Upper lobe of right lung (tissue), 1 donor: ENCODE measurements around the gene MT1E. TPM values are rescaled to one million over a fixed set of nuclear protein-coding genes. Genes with fewer than 3 reads are reported as not detected.
A peak's percentile ranks its signal among the peaks of the same experiment; 100 is the strongest.

Experiments used
- ATAC-seq: fragments of 200-7000 bp; cut with Tn5 transposase; one replicate; pipeline ENCODE4 v1.9.1; 2020; ENCODE audit warnings: mild to moderate bottlenecking, moderate library complexity
- DNase-seq: peaks from one replicate; pipeline ENCODE4 v3.0.0-alpha.2; 2020
- H3K27ac ChIP-seq: fragments of 200-600 bp; one replicate; pipeline ENCODE4 v1.8.0; 2022
- H3K27me3 ChIP-seq: fragments of 200-600 bp; one replicate; pipeline ENCODE4 v1.8.0; 2022; ENCODE audit warnings: mild to moderate bottlenecking
- H3K36me3 ChIP-seq: fragments of 200-600 bp; one replicate; pipeline ENCODE4 v1.8.0; 2022
- H3K4me1 ChIP-seq: fragments of 200-600 bp; one replicate; pipeline ENCODE4 v1.8.0; 2022
- H3K4me3 ChIP-seq: fragments of 200-600 bp; one replicate; pipeline ENCODE4 v1.8.0; 2022; ENCODE audit warnings: mild to moderate bottlenecking
- H3K9me3 ChIP-seq: fragments of 200-600 bp; one replicate; pipeline ENCODE4 v1.8.0; 2022
- intact Hi-C: fragments of 100-400 bp; cut with DNase I; formaldehyde crosslinking; loops from one replicate; pipeline ENCODE4 v1.11.0; 2022
- total RNA-seq: library from RNA; stranded (reverse); fragmentation: NEBNext Ultra II Directional; extraction: Animal tissue kit (Norgen Biotek cat#: 25700); gene quantifications from one replicate; pipeline ENCODE4 v1.2.1, GENCODE V29; 2021
- TF ChIP-seq, protein P1 (sequence below): fragments of 200-600 bp; IDR thresholded peaks from one replicate; pipeline ENCODE4 v1.8.0; 2022; ENCODE audit warnings: antibody characterized with exemption
- donor health status: DM: no; HTN: yes; CAD: no; lungs with severe emphysema.

MT1E gene
- total RNA-seq, 1 donor from 2014 or later: 154 TPM

DNA sequence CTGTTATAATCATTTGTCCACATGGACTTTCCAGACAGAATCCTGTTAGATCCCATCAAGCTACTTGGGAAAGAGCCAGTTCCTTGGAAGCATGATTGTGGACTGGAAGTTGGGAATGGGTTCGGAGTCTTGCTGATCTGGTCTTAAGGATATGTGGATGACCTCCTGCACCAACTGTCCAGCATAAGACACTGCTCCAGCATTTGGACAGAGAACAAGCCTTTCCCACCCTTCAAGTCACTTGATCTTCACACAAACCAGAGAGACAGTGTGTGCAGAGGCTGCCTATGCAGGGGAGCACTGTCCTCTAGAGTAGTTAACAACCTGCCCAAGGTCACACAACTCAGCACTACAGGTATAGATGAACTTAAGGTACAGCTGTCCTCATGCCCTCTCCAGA, 20.3 kb downstream of the MT1E start:
- Histone ChIP-seq H3K9me3 (no peaks in the 10 kb centered on the region), H3K4me3 (no peak overlapping the region), H3K27me3 (peaks cover 26% of the 10 kb centered on the region), H3K4me1 (peaks cover 12% of the 10 kb centered on the region), H3K36me3 (no peaks in the 10 kb centered on the region), H3K27ac (no peak overlapping the region)
- DNase-seq (no peak), ATAC-seq (no peak)
- TF ChIP-seq, protein P1, sequence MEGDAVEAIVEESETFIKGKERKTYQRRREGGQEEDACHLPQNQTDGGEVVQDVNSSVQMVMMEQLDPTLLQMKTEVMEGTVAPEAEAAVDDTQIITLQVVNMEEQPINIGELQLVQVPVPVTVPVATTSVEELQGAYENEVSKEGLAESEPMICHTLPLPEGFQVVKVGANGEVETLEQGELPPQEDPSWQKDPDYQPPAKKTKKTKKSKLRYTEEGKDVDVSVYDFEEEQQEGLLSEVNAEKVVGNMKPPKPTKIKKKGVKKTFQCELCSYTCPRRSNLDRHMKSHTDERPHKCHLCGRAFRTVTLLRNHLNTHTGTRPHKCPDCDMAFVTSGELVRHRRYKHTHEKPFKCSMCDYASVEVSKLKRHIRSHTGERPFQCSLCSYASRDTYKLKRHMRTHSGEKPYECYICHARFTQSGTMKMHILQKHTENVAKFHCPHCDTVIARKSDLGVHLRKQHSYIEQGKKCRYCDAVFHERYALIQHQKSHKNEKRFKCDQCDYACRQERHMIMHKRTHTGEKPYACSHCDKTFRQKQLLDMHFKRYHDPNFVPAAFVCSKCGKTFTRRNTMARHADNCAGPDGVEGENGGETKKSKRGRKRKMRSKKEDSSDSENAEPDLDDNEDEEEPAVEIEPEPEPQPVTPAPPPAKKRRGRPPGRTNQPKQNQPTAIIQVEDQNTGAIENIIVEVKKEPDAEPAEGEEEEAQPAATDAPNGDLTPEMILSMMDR: no peak
- intact Hi-C loops: no loop called here

DNA sequence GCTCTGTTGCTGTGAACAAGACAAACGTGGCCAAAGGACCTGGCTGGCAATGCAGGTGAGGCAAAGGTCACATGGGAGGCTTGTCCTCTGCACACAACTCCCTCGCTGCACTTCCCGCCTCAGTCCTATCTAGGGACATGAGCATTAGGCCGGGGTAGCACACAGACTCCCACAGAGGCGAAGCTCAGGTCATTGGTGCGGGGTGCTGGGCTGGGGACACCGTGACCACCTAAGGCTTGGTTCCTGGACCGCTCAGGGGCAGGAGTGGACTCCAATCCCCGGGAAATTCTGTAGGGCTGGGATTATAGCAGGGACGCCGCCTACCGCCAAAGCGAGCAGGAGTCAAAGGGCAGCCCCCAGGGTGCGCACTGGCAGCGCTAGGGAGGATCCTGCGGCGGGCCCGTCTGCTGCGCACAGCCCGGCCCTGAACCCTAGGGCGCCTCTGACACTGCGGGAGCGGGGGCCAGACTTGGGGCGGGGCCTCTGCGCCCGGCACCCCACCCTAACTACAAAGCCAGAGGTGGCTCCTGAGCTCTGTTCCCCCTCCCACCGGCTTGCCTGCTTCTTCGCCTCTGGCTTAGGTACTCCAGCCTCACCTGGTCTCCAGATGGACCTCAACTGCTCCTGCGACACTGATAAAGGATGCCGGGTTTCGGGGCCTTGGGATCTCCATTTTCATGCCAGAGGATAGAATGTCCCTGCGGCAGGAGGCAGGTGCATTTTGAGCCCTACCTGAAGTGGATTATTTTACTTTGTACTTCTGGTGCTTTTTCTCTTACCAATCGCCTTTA, 22.3 kb downstream of the MT1E start:
- no peak overlapping the region for H3K4me3 ChIP-seq
- H3K36me3 ChIP-seq: no peaks in the 10 kb centered on the region
- DNase-seq (no peak), ATAC-seq (no peak)
- no peak overlapping the region for H3K27ac ChIP-seq
- peaks cover 26% of the 10 kb centered on the region for H3K27me3 ChIP-seq
- H3K9me3 ChIP-seq: no peaks in the 10 kb centered on the region
- TF ChIP-seq, protein P1: no peak
- H3K4me1 ChIP-seq: peaks cover 12% of the 10 kb centered on the region
- intact Hi-C loops: no loop called here

DNA sequence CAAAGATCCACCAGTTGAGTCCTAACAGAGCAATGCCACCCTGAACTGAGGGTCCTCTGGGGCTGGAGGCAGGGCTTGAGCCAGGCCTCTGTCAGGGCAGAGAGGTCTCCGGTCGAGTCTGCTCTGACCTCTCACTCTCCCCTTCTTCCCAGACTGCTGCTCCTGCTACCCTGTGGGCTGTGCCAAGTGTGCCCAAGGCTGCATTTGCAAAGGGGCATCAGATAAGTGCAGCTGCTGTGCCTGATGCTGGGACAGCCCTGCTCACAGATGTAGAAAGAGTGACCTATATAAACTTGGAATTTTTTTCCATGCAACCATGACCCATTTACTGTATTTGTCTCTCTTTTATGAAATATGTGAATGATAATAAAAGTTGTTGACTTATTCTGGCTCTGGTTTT, 23.7 kb downstream of the MT1E start:
- no peaks in the 10 kb centered on the region for H3K9me3 ChIP-seq
- ATAC-seq: no peak
- no peaks in the 10 kb centered on the region for H3K36me3 ChIP-seq
- DNase-seq: no peak
- H3K4me3 ChIP-seq: no peak overlapping the region
- no peaks in the 10 kb centered on the region for H3K4me1 ChIP-seq
- intact Hi-C loops: no loop called here
- no peak overlapping the region for H3K27ac ChIP-seq
- TF ChIP-seq, protein P1: no peak
- H3K27me3 ChIP-seq: peaks cover 26% of the 10 kb centered on the region

DNA sequence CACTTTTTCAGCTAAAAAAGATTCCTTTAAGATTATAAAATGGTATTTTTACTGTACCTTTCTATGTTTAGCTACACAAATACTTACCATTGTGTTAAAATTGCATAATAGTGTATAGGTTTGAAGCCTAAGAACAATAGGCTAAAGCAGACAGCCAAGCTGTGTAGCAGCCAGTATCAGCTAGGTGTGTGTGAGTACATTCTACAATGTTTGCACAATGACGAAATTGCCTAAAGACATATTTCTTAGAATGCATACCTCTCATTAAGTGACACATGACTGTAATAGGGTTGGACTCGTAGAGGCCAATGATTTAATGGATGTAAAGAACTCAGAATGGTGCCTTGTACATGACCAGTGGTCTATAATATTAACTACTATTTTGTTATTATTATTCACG, 24.2 kb downstream of the MT1E start:
- DNase-seq (no peak), ATAC-seq (no peak)
- Histone ChIP-seq H3K4me3 (no peak overlapping the region), H3K27ac (no peak overlapping the region), H3K9me3 (no peaks in the 10 kb centered on the region), H3K36me3 (no peaks in the 10 kb centered on the region), H3K27me3 (peaks cover 26% of the 10 kb centered on the region), H3K4me1 (no peaks in the 10 kb centered on the region)
- intact Hi-C loops: no loop called here
- TF ChIP-seq, protein P1: no peak

DNA sequence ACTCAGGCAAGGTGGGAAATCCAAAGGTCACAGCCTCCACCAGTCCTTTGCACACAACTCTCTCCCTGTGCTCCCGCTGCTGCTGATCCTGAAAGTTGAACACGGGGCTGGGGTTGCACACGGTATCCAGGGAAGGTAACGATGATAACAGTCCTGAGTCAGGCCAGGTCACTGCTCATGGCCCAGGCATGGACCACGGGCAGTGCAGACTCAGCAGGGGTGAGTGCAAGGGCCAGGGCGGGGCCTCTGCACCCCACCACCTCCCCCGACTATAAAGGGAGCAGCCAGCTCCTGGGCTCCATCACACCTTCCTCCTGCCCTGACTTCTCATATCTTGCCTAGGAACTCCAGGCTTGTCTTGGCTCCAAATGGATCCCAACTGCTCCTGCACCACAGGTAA, 26.0 kb downstream of the MT1E start, which contains the start of gene MT1B:
Gene MT1B (plus strand): TSS at position 301 of the 400 bp plus-strand sequence. CDS start 68 bp downstream, at position 369.
- TF ChIP-seq, protein P1: no peak
- no peaks in the 10 kb centered on the region for H3K9me3 ChIP-seq
- no peak within 1 kb of the TSS for H3K27ac ChIP-seq
- H3K4me3 ChIP-seq: no peak within 1 kb of the TSS
- no peaks in the 10 kb centered on the region for H3K36me3 ChIP-seq
- peaks cover 25% of the 10 kb centered on the region for H3K27me3 ChIP-seq
- intact Hi-C loops: no loop called here
- ATAC-seq (peak; percentile 17), DNase-seq (no peak)
- no peaks in the 10 kb centered on the region for H3K4me1 ChIP-seq
